PC-3 (cell line): ENCODE results near the gene SMIM1.

ENCODE experiments used
- EZH2 ChIP-seq: fragments of 300-600 bp; sonication (generic); IDR thresholded peaks from one replicate; pipeline ENCODE4 v1.6.1; 2017; ENCODE audit warnings: antibody characterized with exemption, mild to moderate bottlenecking, low read length; ENCODE audit not compliant: unreplicated experiment
- EZH2phosphoT487 ChIP-seq: fragments of 300-600 bp; sonication (generic); IDR thresholded peaks from 2 replicates; pipeline ENCODE4 v1.6.1; 2018; ENCODE audit warnings: mild to moderate bottlenecking, antibody characterized with exemption, low read length, borderline replicate concordance
- TF ChIP-seq, protein P1 (sequence below): fragments of 300-600 bp; sonication (generic); conservative IDR thresholded peaks from 2 replicates; pipeline ENCODE4 v1.5.1; 2017; ENCODE audit warnings: antibody characterized with exemption, low read depth, mild to moderate bottlenecking, low read length

DNA sequence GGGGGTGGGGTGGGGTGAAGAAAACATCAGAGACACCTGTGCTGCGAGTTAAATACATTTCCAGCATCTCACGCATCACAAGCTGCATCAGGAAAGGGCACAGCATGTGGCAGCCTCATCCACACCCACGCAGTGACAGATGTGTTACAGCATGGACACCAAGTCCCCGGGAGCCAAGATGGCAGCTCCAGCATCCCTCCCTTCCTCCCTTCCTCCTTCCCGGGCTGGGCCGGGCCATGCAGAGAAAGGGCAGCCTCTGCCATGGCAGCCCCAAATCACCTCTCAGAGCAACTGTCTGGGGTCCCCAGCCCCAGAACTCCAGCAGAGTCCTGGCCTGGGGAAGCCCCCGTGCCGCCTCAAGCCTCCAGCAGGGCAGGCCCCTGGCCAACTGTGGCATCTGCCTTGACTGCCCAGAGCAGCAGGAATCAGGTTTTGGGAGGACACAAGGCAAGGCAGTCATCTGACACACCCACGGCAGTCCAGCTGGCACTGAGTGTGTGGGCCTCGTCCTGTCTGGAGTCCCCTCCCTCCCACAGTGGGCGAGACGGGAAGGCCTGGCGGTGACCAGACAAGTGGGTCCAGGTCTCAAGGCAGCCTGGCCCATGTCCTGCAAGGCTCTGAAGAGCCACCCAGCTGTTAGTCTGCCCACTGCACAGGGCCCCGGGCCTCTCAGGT lies 6.2 kb downstream of the SMIM1 start:
- TF ChIP-seq, protein P1, sequence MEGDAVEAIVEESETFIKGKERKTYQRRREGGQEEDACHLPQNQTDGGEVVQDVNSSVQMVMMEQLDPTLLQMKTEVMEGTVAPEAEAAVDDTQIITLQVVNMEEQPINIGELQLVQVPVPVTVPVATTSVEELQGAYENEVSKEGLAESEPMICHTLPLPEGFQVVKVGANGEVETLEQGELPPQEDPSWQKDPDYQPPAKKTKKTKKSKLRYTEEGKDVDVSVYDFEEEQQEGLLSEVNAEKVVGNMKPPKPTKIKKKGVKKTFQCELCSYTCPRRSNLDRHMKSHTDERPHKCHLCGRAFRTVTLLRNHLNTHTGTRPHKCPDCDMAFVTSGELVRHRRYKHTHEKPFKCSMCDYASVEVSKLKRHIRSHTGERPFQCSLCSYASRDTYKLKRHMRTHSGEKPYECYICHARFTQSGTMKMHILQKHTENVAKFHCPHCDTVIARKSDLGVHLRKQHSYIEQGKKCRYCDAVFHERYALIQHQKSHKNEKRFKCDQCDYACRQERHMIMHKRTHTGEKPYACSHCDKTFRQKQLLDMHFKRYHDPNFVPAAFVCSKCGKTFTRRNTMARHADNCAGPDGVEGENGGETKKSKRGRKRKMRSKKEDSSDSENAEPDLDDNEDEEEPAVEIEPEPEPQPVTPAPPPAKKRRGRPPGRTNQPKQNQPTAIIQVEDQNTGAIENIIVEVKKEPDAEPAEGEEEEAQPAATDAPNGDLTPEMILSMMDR = no peak
- TF ChIP-seq EZH2 (no peak), EZH2phosphoT487 (no peak)
